Keratinocyte (primary cell): ENCODE data around the gene FLII. TPM values are rescaled to one million over a fixed set of nuclear protein-coding genes. Genes with fewer than 3 reads are reported as not detected.

Source experiments
- DNase-seq: peaks from one replicate; pipeline ENCODE4 v3.0.0-alpha.2; 2011; ENCODE audit warnings: low read depth, missing footprints, low spot score
- FAIRE-seq: peaks from 2 replicates; lab custom pipeline; 2011; peaks lifted over from hg19 to GRCh38; lab: Jason Lieb, UNC
- H2AFZ ChIP-seq: 2 replicates; pipeline ENCODE4 v1.6.0; 2012; ENCODE audit warnings: low read length, control low read depth, inconsistent platforms; ENCODE audit not compliant: control insufficient read depth
- H3K27ac ChIP-seq: 2 replicates; pipeline ENCODE4 v1.5.1; 2011; ENCODE audit warnings: low read length; ENCODE audit not compliant: control insufficient read depth, insufficient read depth
- H3K27me3 ChIP-seq: 3 replicates; pipeline ENCODE4 v1.6.0; 2011; ENCODE audit warnings: low read length; ENCODE audit not compliant: control insufficient read depth, insufficient read depth; ENCODE audit errors: extremely low read depth
- H3K36me3 ChIP-seq, 2 experiments: 2 replicates in 1 of 2; 3 replicates in 1 of 2; pipeline ENCODE4 v1.5.1; 2011; ENCODE audit warnings: low read length in 2 of 2, mild to moderate bottlenecking in 1 of 2; ENCODE audit not compliant: control insufficient read depth in 2 of 2, insufficient read depth in 2 of 2; ENCODE audit errors: extremely low read depth in 1 of 2
- H3K4me1 ChIP-seq: 3 replicates; pipeline ENCODE4 v1.5.1; 2011; ENCODE audit warnings: low read length; ENCODE audit not compliant: control insufficient read depth, insufficient read depth; ENCODE audit errors: extremely low read depth
- H3K4me2 ChIP-seq: 3 replicates; pipeline ENCODE4 v1.6.0; 2011; ENCODE audit warnings: low read depth, low read length; ENCODE audit not compliant: control insufficient read depth, insufficient read depth; ENCODE audit errors: extremely low read depth
- H3K4me3 ChIP-seq, 3 experiments: fragments of 200-600 bp in 1 of 3; sonication (generic) in 1 of 3; 2 replicates in 2 of 3; 3 replicates in 1 of 3; pipeline ENCODE4 v1.5.1; 2011 to 2016; ENCODE audit warnings: low read length in 3 of 3, mild to moderate bottlenecking in 3 of 3, control low read depth in 2 of 3, inconsistent platforms in 1 of 3, low read depth in 1 of 3, mixed read lengths in 1 of 3, mixed run types in 1 of 3, moderate library complexity in 1 of 3; ENCODE audit not compliant: control insufficient read depth in 2 of 3, insufficient read depth in 2 of 3; ENCODE audit errors: extremely low read depth in 1 of 3
- H3K79me2 ChIP-seq: 2 replicates; pipeline ENCODE4 v1.6.0; 2012; ENCODE audit warnings: low read length; ENCODE audit not compliant: control insufficient read depth, insufficient read depth
- H3K9ac ChIP-seq: 3 replicates; pipeline ENCODE4 v1.6.0; 2011; ENCODE audit warnings: low read length; ENCODE audit not compliant: control insufficient read depth, insufficient read depth; ENCODE audit errors: extremely low read depth
- H3K9me1 ChIP-seq: 3 replicates; pipeline ENCODE4 v1.6.0; 2011; ENCODE audit warnings: low read length; ENCODE audit not compliant: control insufficient read depth, insufficient read depth; ENCODE audit errors: extremely low read depth
- H3K9me3 ChIP-seq: 2 replicates; pipeline ENCODE4 v1.5.1; 2012; ENCODE audit warnings: low read depth, low read length; ENCODE audit not compliant: control insufficient read depth
- H4K20me1 ChIP-seq: 3 replicates; pipeline ENCODE4 v1.6.0; 2011; ENCODE audit warnings: low read length; ENCODE audit not compliant: control insufficient read depth, insufficient read depth; ENCODE audit errors: extremely low read depth
- CTCF ChIP-seq, 3 experiments: IDR thresholded peaks in 1 of 3; conservative IDR thresholded peaks in 1 of 3; optimal IDR thresholded peaks in 1 of 3; 2 replicates in 2 of 3; 3 replicates in 1 of 3; pipeline versions ENCODE3 to v1.5.1; 2011; ENCODE audit warnings: low read length in 3 of 3, mild to moderate bottlenecking in 3 of 3, moderate library complexity in 2 of 3, control low read depth in 1 of 3, inconsistent platforms in 1 of 3; ENCODE audit not compliant: insufficient read depth in 2 of 3; ENCODE audit errors: extremely low read depth in 1 of 3
- EZH2 ChIP-seq: IDR thresholded peaks from one replicate; pipeline ENCODE4 v1.6.1; 2012; ENCODE audit warnings: inconsistent platforms, mild to moderate bottlenecking, low read length, moderate library complexity
- dilution Hi-C: fragments of 300-500 bp; cut with MboI; formaldehyde crosslinking; loops from one replicate; pipeline ENCODE4 v1.7.0; 2020; ENCODE audit warnings: low sequenced_read_pairs; ENCODE audit not compliant: extremely low pct_ligation_motif_present
- polyA plus RNA-seq, 5 experiments: library from polyadenylated mRNA; depleted of rRNA in 3 of 5; stranded (reverse) in 3 of 5; stranded (forward) in 1 of 5; unstranded in 1 of 5; fragments of >200 nt; gene quantifications; 1 replicate in 1 of 5; 2 replicates in 3 of 5; 3 replicates in 1 of 5; pipeline versions ENCODE4 v1.2.1 to v1.2.3, GENCODE V29; 2011 to 2012; ENCODE audit warnings: missing spikeins in 2 of 5, low read depth in 1 of 5, low replicate concordance in 1 of 5

FLII gene
- polyA plus RNA-seq, 1 donor (not counting 4 experiments of a cell fraction or from before 2014, with no cell fraction given): 376 TPM

DNA sequence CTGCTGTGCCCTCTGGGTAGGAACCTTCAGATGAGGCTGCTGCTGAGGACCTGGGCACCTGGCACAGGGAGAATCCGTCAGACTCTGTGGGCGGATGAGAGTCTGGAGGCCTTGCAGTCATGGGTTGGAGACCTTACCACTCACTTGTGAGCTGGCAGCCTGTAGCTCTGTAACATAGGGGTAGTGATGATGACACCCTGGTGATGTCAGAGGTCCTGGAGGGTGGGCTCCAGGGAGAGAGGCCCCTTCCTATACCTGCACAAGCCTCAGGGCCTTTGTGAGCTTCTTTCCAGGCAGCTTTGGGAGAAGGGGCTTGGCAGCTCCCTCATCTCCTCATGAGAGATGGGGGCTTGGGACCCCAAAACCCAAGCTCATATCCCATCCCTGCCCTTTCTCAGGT is 3.6 kb upstream of the FLII start:
- H3K9me1 ChIP-seq: peaks cover 3% of the 10 kb centered on the region
- TF ChIP-seq EZH2 (no peak), CTCF (optimal IDR thresholded peaks at IDR 0.05 in 1 of 3, IDR thresholded peaks at IDR 0.05 in 1 of 3, conservative IDR thresholded peaks at IDR 0.05 in 1 of 3; ENCODE audit: extremely low read depth in 1 of 3, insufficient read depth in 2 of 3, low read length in 3 of 3) (no peak)
- peaks cover 28% of the 10 kb centered on the region for H3K79me2 ChIP-seq
- dilution Hi-C loops: no loop called here
- peak overlapping the region; percentile 99 for H3K4me2 ChIP-seq
- no peaks in the 10 kb centered on the region for H4K20me1 ChIP-seq
- H3K4me3 ChIP-seq: no peak overlapping the region
- H3K36me3 ChIP-seq: peaks cover 9 to 17% of the 10 kb centered on the region in 2 experiments
- FAIRE-seq: peak; percentile 48
- H3K9ac ChIP-seq: peak overlapping the region; percentile 93
- H3K4me1 ChIP-seq: peaks cover 22% of the 10 kb centered on the region
- no peaks in the 10 kb centered on the region for H3K9me3 ChIP-seq
- no peak for DNase-seq
- H2AFZ ChIP-seq: no peak overlapping the region
- no peak overlapping the region for H3K27ac ChIP-seq
- no peaks in the 10 kb centered on the region for H3K27me3 ChIP-seq

GRCh38 chr17:18261659-18262058 is 3.1 kb upstream of the FLII start:
- Histone ChIP-seq H3K4me2 (peak overlapping the region; percentile 99), H3K9me1 (peaks cover 5% of the 10 kb centered on the region), H3K79me2 (peaks cover 33% of the 10 kb centered on the region), H3K4me1 (peaks cover 27% of the 10 kb centered on the region), H4K20me1 (peaks cover 4% of the 10 kb centered on the region), H2AFZ (no peak overlapping the region), H3K36me3 (peaks cover 12 to 20% of the 10 kb centered on the region in 2 experiments), H3K27me3 (no peaks in the 10 kb centered on the region), H3K9me3 (no peaks in the 10 kb centered on the region), H3K9ac (peak overlapping the region; percentile 93), H3K4me3 (peak overlapping the region; percentile 75 to 97 (median 90)), H3K27ac (peak overlapping the region; percentile 92)
- TF ChIP-seq EZH2: no peak
- no peak for TF ChIP-seq CTCF (optimal IDR thresholded peaks at IDR 0.05 in 1 of 3, IDR thresholded peaks at IDR 0.05 in 1 of 3, conservative IDR thresholded peaks at IDR 0.05 in 1 of 3; ENCODE audit: extremely low read depth in 1 of 3, insufficient read depth in 2 of 3, low read length in 3 of 3)
- no peak for DNase-seq
- no peak for FAIRE-seq
- dilution Hi-C loops: no loop called here
